AG09319 (cell line): Measurements from ENCODE around the gene MAP1LC3B2.

Experiments
- DNase-seq: peaks from one replicate; pipeline ENCODE4 v3.0.0-alpha.2; 2010; ENCODE audit warnings: low read depth; ENCODE audit errors: extremely low read depth
- CTCF ChIP-seq: IDR thresholded peaks from 2 replicates; pipeline ENCODE4 v1.5.1; 2011; ENCODE audit warnings: low read depth, mild to moderate bottlenecking, inconsistent platforms, low read length, moderate library complexity

MAP1LC3B2 gene

GRCh38 chr12:116600959-116601918 lies 42.1 kb downstream of the MAP1LC3B2 start:
- no peak for TF ChIP-seq CTCF
- no peak for DNase-seq

- DNase-seq: no peak
- no peak for TF ChIP-seq CTCF
These were observed 43.0 kb downstream of the MAP1LC3B2 start for GRCh38 chr12:116601933-116602810.

- no peak for DNase-seq
- TF ChIP-seq CTCF: no peak
These were observed 44.5 kb downstream of the MAP1LC3B2 start for GRCh38 chr12:116603546-116604177.

GRCh38 chr12:116604178-116604895 lies 45.2 kb downstream of the MAP1LC3B2 start:
- DNase-seq: no peak
- no peak for TF ChIP-seq CTCF

GRCh38 chr12:116604951-116605641 lies 45.9 kb downstream of the MAP1LC3B2 start:
- no peak for TF ChIP-seq CTCF
- no peak for DNase-seq

GRCh38 chr12:116606397-116606796 lies 47.2 kb downstream of the MAP1LC3B2 start:
- DNase-seq: no peak
- no peak for TF ChIP-seq CTCF
